ENCODE results near the gene PPP1CA.
A peak's percentile ranks its signal among the peaks of the same experiment; 100 is the strongest.
"Not testable (repeated sequence)": the region's sequence is repeated elsewhere in the genome, so short reads cannot be mapped to it uniquely, and the experiment has no call there.

Gene PPP1CA

DNA sequence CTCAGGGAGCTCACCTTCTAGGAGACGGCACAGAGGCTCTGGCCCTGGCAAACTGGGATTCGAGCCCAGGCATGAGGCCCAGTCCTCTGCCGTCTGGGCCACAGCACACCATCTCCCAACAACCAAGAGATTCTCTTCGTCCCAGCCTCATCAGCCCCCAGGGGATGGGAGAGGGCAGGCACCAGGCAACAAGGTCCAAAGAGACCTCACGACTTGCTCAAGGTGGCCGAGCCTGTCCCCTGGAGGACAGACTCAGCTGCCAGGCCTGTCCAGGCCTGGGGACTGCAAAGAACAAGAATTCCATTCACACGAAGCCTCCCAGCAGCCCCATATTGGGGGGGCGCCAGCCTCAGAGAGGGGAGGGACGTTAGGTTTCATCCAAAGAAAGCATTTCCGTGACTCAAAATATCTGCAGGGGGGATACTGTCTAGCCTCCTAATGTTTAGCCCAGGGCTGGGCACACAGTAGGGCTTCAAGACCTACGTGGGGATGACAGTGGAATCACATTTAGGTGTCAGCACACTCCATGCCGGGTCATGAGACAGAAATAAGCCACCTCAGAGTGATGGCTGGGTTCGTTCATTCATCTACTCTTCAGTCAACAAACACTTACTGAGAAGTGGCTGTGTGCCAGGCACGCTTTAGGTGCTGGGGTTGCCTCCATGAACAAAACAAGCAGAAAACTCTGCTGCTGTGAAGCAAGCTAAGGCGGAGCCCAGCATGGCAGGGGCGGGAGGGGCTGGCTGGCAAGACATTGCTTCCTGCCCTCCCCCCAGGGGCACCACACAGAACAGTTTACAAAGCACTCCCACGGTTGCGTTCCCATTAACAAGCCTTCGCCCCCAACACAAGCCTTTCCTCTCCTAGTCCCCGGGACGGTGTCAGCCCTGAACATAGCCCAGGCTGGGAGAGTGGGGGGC, 15.0 kb upstream of the PPP1CA start:
- DNase-seq: peak; percentile 75

DNA sequence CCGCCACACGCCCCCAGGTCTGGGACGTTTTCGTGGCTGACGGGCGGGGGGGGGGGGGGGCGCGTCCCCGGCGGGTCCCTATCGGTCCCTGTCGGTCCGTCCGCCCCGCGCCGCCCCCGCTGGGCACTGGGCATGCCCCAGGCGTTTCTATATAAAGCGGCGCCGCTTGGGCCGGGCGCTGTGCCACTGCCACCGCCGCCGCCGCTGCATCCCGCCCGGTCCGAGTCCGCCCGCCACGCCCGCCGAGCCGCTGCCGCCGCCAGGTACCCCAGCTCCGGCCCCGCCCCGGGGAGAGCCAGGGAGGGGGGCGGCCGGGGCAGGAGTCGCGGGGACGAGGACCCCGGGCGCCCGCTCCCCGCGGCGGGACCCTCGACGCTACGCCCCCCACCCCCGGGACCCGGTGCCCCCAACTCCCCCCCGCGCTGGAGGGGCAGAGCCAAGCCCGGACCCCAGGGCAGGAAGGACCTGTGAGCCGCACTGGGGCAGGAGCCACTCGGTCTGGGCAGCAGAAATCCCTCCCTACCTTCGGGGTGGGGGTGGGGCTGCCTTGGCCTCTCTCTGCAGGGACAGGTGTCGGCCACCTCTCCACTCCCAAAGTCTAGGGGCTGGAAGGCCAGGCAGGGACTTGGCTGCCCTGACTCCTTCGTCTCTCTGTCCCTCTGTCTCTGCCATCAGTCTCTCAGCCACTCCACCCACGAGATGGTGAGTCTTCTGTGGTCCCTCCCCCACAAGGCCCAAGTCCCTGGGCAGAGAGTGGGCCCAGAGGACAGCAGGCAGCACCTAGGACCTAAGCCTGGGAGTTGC, 14.0 kb upstream of the PPP1CA start, which contains the start of gene CARNS1:
Gene CARNS1, plus strand, starts transcription at position 178 of the 804 bp plus-strand sequence. Its CDS starts 522 bp downstream, at position 700.
- no peak for DNase-seq

DNA sequence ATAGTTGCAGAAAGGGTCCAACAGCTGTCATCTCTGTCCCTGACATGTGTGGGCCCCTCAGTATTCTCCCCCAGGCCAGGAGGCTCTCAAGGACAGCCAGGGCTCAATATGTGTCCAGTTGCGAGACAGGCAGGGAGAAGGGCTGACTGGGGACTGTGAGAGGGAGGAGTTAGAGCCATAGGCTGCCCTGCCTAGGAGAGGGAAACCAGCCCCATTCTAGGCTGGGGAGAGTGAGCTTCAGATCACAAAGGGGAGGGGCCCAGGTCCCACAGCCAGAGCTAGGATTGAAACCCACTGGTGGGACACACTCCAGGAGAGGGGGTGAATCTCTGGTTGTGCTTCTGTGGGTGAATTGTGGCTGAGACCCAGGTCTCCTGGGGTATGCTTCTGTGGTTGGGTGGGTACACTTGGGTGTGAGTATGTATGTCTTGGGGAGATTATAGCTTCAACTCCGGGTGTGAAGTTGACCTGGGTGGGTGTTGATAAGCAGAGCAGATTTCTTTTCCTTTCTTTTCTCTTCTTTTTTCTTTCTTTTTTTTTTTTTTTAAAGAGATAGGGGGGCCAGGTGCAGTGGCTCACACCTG, 11.7 kb upstream of the PPP1CA start:
- no peak for DNase-seq

DNA sequence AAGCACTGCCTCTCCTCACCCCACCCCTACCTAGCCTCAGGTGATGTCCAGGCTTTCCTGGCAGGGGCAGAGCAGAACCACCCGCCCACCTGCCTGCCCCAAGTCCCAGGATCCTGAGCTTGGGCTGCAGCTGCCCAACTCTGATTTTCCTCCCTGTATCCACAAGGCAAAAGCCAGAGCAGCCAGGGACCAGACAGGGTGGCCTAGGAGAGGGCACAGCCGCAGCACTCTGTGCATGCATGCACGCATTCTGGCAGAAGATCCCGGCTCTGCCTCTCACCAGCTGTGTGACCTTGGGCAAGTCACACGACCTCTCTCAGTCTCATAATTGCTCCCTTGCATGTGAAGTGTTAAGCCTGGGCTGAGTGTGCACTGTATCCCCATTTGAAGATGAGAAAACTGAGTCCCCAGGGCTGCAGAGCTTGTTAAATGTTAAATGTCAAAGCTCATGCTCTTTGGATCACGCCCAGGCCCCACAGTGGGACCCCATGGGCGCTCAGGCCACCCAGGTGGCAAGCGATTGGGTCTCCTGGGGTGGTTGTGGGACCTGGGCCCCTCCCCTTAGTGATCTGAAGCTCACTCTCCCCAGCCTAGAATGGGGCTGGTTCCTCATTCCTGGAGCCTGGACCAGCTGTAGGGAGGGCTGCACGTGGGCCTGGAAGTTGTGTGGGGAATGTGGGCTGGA, 11.0 kb upstream of the PPP1CA start:
- DNase-seq: no peak

DNA sequence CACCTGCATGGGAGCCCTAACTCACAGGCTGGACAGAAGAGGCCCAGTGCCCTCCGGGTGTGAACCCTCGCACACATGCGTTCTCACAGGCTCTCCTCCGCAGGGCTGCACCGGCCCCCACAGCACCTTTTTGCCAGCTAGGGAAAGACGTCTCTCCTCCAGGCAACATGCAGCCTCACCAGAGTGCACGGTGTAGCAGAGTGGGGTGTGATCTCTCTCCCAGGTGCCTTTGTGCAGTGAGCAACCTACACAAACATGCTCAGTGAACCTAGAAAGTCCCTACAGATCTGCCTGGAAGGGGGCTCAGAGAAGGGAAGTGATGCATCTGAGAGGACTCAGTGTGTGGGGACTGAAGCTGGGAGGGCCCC, 10.1 kb upstream of the PPP1CA start:
- DNase-seq: no peak

DNA sequence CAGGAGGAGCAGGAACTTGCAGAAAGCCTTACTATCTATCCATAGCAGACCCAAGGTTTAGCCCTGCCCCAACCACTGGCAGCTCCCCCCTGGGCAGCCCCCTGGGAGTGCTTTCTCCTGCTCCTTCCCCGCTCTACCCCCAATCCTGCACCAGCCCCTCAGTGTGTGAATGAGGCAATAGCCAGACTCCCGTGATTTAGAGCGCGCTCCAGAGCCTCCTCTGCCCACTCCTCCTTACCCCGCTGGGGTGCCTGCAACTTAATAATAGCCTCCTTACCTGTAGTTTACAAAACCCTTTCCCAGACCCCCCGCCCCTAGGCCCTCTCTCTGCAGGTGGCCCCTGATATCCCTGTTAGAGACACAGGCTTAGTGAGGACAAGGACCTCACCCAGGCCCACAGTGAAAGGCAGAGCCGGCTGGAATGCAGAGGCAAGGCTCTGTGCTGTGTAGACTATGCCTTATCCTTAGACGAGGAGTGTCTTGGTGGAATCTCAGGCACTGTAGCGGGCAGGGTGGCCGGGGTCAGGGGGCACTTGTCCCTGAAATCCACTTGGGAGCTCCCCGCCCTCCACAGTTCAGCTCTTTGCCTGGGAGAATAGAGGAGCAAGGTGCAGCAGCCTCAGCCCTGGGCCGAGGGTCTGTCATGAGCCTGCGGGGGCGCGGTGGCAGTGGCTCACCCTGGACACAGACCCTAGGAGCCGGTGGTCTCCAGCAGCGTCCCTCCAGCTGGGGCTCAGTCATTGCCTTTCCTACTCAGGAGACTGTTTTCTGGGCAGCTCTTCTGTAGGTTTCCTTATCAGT, 9.5 kb upstream of the PPP1CA start:
- DNase-seq: no peak

DNA sequence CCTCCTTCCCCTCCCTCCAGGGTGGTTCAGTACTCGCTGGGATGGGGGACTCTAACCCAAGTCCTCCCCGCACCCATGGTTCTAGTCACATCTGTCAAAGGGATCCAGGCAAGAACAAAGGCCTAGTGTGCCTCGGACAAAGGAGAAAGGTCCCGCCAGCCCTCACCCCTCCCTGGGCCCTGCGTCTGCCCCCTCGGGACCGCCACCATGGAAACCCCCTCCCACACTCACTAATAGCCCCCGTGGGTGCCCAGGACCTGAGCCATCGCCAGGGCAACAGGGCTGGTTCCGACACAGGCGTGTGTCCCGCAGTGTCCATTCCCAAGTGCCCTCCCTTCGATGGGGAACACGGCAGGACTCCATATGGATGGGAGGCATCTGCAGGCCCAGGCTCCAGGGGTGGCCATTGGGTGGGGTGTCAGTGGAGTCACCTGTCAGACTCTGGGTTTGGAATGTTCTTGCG, 8.7 kb upstream of the PPP1CA start:
- no peak for DNase-seq

DNA sequence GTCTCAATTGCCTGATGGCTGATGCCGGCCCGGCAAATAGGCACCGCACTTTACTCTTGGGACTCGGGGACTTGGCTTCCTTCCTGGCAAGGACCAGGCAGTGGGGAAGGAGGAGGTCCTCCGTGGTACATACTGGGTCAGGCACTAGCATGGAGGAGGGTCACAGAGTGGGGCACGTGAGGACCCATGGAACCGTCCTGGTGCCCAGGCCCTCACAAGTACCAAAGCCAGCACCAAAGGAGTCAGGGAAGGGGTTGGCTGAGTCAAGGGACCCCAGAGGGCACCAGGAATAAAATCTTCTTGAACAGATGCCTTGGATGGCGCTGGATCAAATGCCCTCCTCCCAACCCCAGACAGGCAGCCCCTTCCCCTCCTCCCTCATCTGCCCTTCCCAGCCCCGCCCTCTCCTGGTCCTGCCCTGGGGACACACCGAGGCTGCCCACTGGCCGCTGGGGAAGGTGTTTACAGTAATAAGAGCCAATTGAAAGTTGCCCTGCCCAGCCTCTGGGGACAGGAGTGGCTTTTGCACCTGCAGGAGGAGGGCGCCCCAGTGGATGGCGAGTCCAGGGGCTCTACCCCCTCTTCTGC, 8.2 kb upstream of the PPP1CA start:
- no peak for DNase-seq

DNA sequence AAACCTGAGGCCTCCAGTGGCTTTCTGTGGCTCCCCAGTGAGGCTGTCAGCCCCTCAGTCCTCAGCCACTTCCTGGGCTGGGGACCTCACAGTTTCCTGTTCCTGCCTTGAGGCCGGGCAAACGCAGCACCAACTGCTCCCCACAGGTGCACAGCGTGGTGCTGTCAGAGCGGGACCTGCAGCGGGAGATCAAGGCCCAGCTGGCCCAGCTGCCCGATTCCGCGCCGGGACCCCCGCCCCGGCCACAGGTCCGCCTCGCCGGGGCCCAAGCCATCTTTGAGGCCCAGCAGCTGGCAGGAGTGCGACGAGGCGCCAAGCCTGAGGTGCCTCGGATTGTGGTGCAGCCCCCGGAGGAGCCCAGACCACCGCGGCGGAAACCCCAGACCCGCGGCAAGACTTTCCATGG, 7.6 kb upstream of the PPP1CA start:
- peak; percentile 55 for DNase-seq

DNA sequence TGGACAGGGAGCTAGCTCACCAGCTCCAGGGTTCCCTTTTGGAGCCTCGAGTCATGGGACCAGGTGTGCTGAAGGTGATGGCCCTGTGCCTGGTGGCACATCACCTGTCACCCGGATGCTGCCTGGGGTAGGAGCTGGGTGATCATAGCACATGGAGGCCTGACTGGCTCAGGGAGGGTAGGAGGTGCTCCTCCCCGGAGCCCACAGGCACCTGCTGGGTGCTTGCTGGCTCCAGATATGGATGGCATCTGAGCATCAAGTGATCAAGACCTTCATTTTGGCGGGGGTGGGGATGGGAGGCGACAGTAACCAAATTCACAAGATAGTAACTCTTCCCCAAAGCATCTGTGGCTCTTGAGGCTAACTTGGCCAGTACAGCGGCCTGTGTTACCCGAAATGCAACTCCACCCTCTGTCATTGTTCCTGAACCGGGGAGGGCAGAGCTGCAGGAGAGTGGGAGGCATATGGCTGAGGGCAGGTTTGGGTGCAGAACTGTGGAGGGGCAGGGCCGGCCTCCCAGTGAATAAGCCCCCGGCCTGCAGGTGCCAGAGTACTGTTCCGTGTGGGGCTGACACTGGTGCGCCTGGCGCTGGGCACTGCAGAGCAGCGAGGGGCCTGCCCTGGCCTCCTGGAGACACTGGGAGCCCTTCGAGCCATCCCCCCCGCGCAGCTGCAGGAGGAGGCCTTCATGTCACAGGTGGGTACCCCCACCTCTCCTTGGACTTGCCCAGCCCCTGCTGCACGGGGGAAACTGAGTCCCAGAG, 7.0 kb upstream of the PPP1CA start:
- no peak for DNase-seq

DNA sequence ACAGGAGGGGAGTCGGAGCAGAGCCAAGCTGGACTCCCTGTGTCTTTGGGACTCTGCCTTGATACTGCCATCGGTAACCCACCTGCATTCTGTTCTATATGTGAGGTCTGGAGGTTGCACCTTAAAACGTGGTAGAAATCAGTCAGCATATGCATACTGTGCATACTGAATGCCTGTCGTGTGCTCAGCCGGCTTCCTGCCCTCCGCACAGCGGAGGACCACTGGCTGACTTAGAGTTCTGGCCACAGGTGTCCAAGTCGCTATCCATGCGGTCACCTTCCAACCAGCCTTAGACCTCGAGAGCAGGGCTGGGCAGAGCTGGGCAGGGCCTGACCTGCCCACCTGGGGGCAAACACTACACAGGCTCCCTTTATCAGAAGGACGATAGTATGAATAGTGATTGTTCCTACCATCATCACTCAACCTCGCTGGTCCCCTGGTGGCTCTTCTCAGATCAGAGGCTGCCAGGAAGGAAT, 6.1 kb upstream of the PPP1CA start:
- no peak for DNase-seq

DNA sequence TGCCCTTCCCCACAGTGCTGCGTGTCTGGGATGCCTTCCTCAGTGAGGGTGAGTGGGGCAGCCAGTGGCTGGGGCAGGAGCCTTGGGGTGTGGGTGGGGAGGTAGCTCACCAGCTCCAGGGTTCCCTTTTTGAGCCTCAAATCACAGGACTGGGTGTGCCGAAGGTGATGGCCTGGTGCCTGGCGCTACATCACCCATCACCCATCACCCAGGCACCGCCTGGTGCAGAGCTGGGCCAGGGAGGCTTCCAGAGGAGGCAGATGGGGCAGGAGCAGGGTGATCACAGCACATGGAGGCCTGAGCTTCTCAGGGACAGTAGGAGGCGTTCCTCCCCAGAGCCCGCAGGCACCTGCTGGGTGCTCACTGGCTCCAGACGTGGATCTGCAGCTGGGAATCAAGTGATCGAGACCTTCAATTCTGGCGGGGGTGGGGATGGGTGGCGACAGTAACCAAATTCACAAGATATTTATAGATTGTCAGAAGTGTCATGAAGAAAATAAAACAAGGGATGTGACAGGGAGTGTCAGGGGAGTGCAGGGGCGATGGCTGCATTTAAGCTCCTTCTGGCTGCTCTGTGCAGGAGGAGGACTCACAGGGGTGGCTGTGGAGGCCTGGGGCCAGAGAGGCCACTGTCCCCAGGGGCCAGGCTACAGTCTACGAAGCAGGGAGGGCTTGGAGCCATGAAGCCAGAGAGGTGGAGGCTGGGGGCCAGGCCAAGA, 5.5 kb upstream of the PPP1CA start:
- DNase-seq: no peak

DNA sequence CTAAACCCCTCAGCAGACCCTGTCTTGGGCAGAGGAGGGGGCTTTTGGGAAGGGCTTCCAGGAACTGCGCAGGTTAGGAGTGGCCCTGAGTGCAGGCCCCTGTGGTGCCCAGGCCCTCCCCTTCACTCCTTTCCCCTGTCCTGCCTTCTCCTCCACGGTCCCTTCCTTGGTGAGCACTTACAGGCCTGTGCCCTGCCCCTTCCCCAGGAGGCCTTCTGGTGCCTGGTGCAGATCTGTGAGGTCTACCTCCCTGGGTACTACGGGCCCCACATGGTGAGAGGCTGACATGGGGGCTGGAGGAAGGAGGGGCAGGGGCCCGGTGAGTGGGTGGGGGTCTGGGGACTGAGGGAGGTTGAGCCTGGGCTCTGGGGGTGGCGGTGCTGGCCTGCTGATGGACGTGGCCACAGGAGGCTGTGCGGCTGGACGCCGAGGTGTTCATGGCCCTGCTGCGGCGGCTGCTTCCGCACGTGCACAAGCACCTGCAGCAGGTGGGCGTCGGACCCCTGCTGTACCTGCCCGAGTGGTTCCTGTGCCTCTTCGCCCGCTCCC, 4.8 kb upstream of the PPP1CA start:
- DNase-seq: no peak

DNA sequence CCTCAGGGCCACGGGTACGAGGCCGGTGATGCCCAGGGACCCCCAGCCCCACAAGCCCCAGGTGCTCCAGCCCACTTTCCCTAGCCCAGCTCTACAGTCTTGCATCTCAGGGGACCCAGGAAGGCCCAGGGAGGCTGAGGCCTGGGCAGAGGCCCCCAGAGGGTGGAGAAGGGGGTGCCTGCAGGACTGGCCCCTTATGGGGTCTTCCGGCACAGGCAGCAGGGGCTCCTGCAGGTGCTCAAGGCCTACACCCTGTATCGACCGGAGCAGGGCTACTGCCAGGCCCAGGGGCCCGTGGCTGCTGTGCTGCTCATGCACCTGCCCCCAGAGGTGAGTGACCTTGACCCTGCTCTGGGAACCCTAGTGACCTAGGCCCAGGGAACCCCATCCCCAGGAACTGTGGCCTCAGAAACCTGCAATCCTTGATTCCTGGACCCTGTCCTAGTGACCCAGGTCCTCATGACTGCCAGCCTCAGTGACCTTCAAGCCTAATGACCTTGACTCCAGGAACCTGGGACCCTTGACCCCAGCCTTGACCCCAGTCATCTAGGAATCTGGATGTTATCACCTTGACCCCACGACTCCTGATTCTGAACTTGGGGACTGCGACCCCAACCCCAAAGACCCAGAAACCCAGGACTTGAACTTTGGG, 4.2 kb upstream of the PPP1CA start:
- no peak for DNase-seq

DNA sequence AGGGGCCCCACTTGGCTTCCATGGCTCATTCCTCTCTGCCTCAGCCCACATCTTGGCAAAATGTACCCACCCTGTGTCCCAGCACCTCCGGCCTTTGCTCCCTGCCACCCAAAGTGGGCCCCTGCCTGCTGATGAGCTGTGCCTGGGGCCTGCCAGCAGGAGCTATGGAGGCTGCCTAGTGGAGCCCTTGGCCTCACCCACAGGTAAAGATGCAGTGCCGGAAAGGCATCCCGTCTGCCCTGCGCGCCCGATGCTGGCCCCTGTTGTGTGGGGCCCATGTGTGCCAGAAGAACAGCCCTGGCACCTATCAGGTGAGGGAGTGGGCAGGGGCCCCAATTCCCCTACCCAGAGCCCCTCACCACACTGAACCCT, 3.5 kb upstream of the PPP1CA start:
- no peak for DNase-seq

DNA sequence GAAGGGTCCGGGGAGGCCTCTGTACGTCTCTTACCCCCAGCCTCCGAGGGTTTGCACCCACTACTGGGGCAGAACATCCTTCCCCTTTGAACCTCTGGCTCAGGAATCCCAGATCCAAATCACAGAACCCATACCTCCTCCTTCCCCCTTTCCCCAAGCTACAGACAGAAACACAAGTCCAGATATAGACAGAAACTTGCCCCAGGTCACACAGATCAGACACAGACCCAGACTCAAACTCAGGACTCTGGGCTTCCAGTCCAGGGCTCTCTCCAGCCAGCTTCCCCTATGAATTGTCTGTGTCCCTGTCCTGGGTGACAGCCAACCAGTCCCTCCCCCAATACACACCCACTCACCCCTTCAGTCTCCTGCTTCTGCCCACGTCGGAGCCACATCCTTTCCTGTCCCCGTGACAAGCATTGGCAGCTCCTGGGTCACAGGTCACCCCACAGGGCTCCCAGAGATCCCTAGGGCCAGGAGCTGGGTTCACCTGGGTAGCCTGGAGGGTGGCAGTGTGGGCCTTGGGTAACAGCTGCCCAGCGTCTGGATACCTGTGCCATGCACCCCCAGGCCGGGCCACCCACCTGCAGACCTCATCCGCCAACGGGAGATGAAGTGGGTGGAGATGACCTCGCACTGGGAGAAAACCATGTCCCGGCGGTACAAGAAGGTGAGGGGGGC, 3.0 kb upstream of the PPP1CA start:
- no peak for DNase-seq

DNA sequence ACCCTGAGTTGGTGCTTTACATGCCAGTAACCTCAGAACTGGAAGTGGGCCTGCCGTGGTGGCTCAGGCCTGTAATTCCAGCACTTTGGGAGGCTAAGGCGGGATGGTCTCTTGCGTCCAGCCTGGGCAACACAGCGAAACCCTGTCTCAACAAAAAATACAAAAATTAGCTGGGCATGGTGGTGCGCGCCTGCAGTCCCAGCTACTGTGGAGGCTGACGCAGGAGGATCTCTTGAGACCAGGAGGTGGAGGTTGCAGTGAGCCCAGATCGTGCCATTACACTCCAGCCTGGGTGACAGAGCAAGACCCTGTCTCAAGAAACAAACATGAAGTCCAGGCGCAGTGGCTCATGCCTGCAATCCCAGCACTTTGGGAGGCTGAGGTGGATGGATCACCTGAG, 1.4 kb upstream of the PPP1CA start:
- not testable (repeated sequence) for DNase-seq

DNA sequence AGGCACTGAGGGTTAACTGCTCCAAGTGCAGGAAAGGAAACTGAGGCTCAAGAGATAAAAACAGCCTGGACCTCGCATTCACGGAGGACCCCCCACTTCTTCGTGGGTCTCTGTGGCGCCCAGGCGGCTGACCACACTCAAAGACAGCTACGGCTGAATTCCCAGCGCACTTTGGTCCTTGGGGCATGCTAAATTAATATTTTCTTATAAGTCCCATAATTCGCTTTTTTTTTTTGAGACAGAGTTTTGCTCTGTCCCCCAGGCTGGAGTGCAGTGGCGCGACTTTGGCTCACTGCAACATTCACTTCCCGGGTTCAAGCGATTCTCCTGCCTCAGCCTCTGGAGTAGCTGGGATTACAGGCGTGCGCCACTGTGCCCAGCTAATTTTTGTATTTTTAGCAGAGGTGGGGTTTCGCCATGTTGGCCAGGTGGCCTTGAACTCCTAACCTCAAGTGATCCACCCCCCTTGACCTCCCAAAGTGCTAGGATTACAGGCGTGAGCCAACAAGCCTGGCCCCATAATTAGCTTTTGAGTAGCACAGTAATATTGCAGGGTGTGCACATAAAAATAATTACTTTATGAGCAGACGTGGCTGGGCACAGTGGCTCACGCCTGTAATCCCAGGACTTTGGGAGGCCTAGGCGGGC, 658 bp upstream of the PPP1CA start:
- DNase-seq: not testable (repeated sequence)

Measured in activated CD4-positive, alpha-beta T cell treated with anti-CD3 and anti-CD28 coated beads for 1 hour (primary cell).